Esophagus squamous epithelium (tissue), 4 donors: ENCODE measurements around the gene RIBC2.

Experiments
- POLR2A ChIP-seq, 4 donors: fragments of 450-650 bp; IDR thresholded peaks; one replicate each; pipeline ENCODE4 v1.6.1; 2017; ENCODE audit warnings: antibody characterized with exemption in 4 of 4, mild to moderate bottlenecking in 4 of 4, moderate library complexity in 3 of 4
- TF ChIP-seq, protein P1 (sequence below), 6 experiments: fragments of 450-650 bp in 4 of 6; fragments of 200-600 bp in 2 of 6; sonication (generic) in 2 of 6; IDR thresholded peaks; one replicate each; pipeline ENCODE4 v1.5.1; 2016 to 2019; ENCODE audit warnings: antibody characterized with exemption in 6 of 6, mild to moderate bottlenecking in 4 of 6, moderate library complexity in 4 of 6

DNA sequence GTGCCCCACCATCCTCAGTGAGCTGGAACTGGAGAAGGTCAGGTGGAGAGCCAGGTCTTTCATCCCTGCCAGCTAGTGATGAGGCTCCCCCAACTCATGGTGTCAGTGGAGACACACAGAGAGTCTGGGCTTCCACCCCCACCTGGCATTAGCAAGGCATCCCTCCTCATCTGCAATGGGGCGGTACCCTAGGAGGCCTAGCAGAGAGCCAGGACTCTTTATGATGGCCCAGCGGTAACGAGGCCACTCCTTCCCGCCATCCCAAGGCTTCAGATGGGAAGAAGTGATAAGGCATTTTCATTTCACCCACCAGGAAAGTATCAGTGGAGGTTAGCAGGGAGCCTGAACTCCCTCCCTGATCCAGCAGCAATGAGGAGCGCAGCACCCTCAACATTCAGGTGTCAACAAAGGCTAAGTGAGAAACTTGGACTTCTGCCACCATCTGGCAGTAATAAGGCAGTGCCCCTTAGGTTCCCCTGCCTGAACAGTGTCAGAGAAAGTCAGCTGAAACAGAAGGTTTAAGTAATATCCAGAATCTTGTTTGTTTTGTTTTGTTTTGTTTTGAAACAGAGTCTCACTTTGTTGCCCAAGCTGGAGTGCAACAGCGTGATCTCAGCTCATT lies 48.7 kb downstream of the RIBC2 start:
- no peak for TF ChIP-seq POLR2A (IDR thresholded peaks at IDR 0.05)
- TF ChIP-seq, protein P1, sequence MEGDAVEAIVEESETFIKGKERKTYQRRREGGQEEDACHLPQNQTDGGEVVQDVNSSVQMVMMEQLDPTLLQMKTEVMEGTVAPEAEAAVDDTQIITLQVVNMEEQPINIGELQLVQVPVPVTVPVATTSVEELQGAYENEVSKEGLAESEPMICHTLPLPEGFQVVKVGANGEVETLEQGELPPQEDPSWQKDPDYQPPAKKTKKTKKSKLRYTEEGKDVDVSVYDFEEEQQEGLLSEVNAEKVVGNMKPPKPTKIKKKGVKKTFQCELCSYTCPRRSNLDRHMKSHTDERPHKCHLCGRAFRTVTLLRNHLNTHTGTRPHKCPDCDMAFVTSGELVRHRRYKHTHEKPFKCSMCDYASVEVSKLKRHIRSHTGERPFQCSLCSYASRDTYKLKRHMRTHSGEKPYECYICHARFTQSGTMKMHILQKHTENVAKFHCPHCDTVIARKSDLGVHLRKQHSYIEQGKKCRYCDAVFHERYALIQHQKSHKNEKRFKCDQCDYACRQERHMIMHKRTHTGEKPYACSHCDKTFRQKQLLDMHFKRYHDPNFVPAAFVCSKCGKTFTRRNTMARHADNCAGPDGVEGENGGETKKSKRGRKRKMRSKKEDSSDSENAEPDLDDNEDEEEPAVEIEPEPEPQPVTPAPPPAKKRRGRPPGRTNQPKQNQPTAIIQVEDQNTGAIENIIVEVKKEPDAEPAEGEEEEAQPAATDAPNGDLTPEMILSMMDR (IDR thresholded peaks at IDR 0.05), result no peak
